T-cell (primary cell): ENCODE data around the gene CSNK1D. TPM values are rescaled to one million over a fixed set of nuclear protein-coding genes. Genes with fewer than 3 reads are reported as not detected.
A peak's percentile ranks its signal among the peaks of the same experiment; 100 is the strongest.

Experiments
- ATAC-seq, 4 experiments: fragments of 200-7000 bp in 3 of 4; fragments of 150-1000 bp in 1 of 4; cut with Tn5 transposase; replicated peaks in 1 of 4; 1 replicate in 3 of 4; 2 replicates in 1 of 4; pipeline ENCODE4 v1.10.0; 2021; ENCODE audit warnings: moderate library complexity in 3 of 4, mild to moderate bottlenecking in 2 of 4, moderate number of reproducible peaks in 1 of 4
- CTCF ChIA-PET, 2 donors: fragments of 300-600 bp; sonication (Branson Sonifier 250); formaldehyde crosslinking; loops; one replicate each; lab custom pipeline; 2022; ENCODE audit warnings: antibody characterized with exemption in 2 of 2; lab: Charles Lee
- POLR2A ChIA-PET, 2 donors: fragments of 300-600 bp; sonication (Branson Sonifier 250); formaldehyde crosslinking; loops; one replicate each; lab custom pipeline; 2022; ENCODE audit warnings: antibody characterized with exemption in 2 of 2; lab: Charles Lee
- DNase-seq, 35 experiments: peaks; one replicate each; pipeline versions ENCODE4 v3.0.0 to v3.0.0-alpha.2; 2013 to 2023
- H3K27ac ChIP-seq: one replicate; pipeline ENCODE4 v1.5.1; 2013; ENCODE audit warnings: low read length
- H3K27me3 ChIP-seq, 2 experiments: replicated peaks in 1 of 2; 1 replicate in 1 of 2; 2 replicates in 1 of 2; pipeline versions ENCODE4 v1.6.1 to v1.7.0; 2013; ENCODE audit warnings: low read length in 1 of 2, mixed read lengths in 1 of 2; ENCODE audit not compliant: control insufficient read depth in 2 of 2, insufficient read depth in 2 of 2; ENCODE audit errors: extremely low read depth in 1 of 2
- H3K36me3 ChIP-seq, 2 donors: 1 replicate in 1 of 2; 2 replicates in 1 of 2; pipeline versions ENCODE4 v1.6.1 to v1.7.0; 2013; ENCODE audit warnings: low read length in 1 of 2; ENCODE audit not compliant: control insufficient read depth in 2 of 2, insufficient read depth in 1 of 2; ENCODE audit errors: extremely low read depth in 1 of 2
- H3K4me1 ChIP-seq, 2 experiments: 1 replicate in 1 of 2; 2 replicates in 1 of 2; pipeline versions ENCODE4 v1.6.1 to v1.7.0; 2013; ENCODE audit warnings: low read length in 2 of 2, mixed read lengths in 1 of 2; ENCODE audit not compliant: insufficient read depth in 2 of 2, control insufficient read depth in 1 of 2; ENCODE audit errors: extremely low read depth in 1 of 2
- H3K4me3 ChIP-seq, 2 donors: 1 replicate in 1 of 2; 2 replicates in 1 of 2; pipeline versions ENCODE4 v1.5.1 to v1.7.0; 2013; ENCODE audit warnings: mild to moderate bottlenecking in 2 of 2, low read length in 1 of 2, moderate library complexity in 1 of 2; ENCODE audit not compliant: control insufficient read depth in 1 of 2; ENCODE audit errors: extremely low read depth in 1 of 2
- H3K9me3 ChIP-seq: 2 replicates; pipeline ENCODE4 v1.7.0; 2013
- H3K27ac Mint-ChIP-seq, 2 donors: one replicate each; pipeline ENCODE4 v1.8.0; 2020 to 2021; ENCODE audit warnings: mild to moderate bottlenecking in 2 of 2, mixed read lengths in 2 of 2
- H3K27me3 Mint-ChIP-seq, 2 donors: one replicate each; pipeline ENCODE4 v1.8.0; 2021 to 2022; ENCODE audit warnings: mixed read lengths in 2 of 2
- H3K36me3 Mint-ChIP-seq: one replicate; pipeline ENCODE4 v1.8.0; 2021; ENCODE audit warnings: mixed read lengths
- H3K4me1 Mint-ChIP-seq, 3 donors: one replicate each; pipeline ENCODE4 v1.8.0; 2020 to 2022; ENCODE audit warnings: mixed read lengths in 3 of 3, mild to moderate bottlenecking in 1 of 3
- H3K4me3 Mint-ChIP-seq, 3 donors: one replicate each; pipeline ENCODE4 v1.8.0; 2020 to 2022; ENCODE audit warnings: mild to moderate bottlenecking in 3 of 3, mixed read lengths in 3 of 3, moderate library complexity in 3 of 3
- H3K9me3 Mint-ChIP-seq, 3 donors: one replicate each; pipeline ENCODE4 v1.8.0; 2020 to 2022; ENCODE audit warnings: mixed read lengths in 3 of 3
- WGBS: methylation state at CpG from one replicate; pipeline ENCODE4 v1.1.5; 2013; ENCODE audit warnings: missing lambda C conversion rate; ENCODE audit not compliant: insufficient coverage; 5-methylcytosine and 5-hydroxymethylcytosine counted together
- total RNA-seq, 35 experiments: library from RNA in 6 of 35; stranded (reverse) in 6 of 35; fragments of 120-200 nt in 1 of 35; gene quantifications; one replicate each; pipeline versions ENCODE4 v1.2.1 to v1.2.4 and lab custom pipeline; 2013 to 2026

Gene CSNK1D
- total RNA-seq, 5 donors from 2014 or later (not counting 1 experiment from before 2014, with no cell fraction given): 177 to 273 (median 194) TPM

DNA sequence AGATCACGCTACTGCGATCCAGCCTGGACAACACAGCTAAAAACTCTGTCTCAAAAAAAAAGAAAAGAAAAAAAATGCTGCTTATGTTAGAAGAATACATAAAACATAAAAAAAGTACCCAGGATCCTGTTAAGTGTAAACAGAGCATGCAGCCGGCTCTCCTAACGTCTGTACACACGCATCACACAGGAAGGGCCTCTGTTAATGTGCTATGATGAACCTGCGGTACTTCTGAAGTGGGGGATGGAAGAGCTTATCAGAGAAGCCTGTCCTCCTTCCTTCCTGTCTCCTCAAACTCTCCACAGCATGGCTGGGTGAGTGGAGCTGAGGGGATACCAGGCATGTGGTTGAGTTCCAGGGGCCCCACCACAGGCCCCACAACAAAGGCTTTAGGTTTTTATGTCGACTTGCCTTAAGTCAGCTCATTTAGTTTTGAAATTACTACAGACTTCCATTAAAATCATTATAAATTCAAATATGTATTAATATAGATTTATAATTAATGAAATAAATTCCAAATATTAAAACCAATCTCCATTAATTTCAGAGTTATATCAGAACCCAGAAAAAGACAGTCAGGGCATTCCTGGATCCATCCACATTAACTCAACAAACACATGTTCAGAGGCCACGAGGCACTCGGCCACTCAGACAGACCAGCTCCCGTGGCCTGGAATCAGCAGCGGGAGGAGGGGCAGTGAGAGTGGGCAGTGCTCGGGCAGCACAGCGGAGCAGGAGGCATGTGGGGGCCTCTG is 72.6 kb downstream of the CSNK1D start:
- peak overlapping the region; percentile 56 for H3K27ac ChIP-seq
- peak overlapping the region; percentile 65 to 86 for H3K27ac Mint-ChIP-seq
- peak overlapping the region; percentile 39 to 77 (median 58) for H3K4me3 Mint-ChIP-seq
- peaks cover 18% of the 10 kb centered on the region for H3K36me3 Mint-ChIP-seq
- 63% methylated on average over 3 of the region's 13 CpGs for WGBS
- H3K9me3 ChIP-seq: no peaks in the 10 kb centered on the region
- DNase-seq (peak; percentile 36 to 91 (median 74)), ATAC-seq (peak; percentile 93 to 94 (median 94))
- H3K4me1 ChIP-seq: peaks cover 12 to 48% of the 10 kb centered on the region in 2 experiments
- peaks cover 0 to 11% of the 10 kb centered on the region in 2 donors for H3K36me3 ChIP-seq
- H3K4me1 Mint-ChIP-seq: peaks cover 53 to 59% (median 56%) of the 10 kb centered on the region in 3 donors
- POLR2A ChIA-PET: interaction anchor here in 1 of 2 donors (0.5 to 1.1 kb wide), 5 partner anchors 68 to 589 kb away, joined by 3 to 4 read pairs (median 3); no protein-coding TSS in a partner anchor
- no peaks in the 10 kb centered on the region for H3K27me3 ChIP-seq
- H3K9me3 Mint-ChIP-seq: no peaks in the 10 kb centered on the region
- H3K4me3 ChIP-seq: peak overlapping the region in 1 of 2 donors; percentile 29
- CTCF ChIA-PET: interaction anchor here in 1 of 2 donors (0.5 to 1.6 kb wide), 5 partner anchors 9 to 98 kb away, joined by 3 to 6 read pairs (median 4); no protein-coding TSS in a partner anchor
- H3K27me3 Mint-ChIP-seq: no peaks in the 10 kb centered on the region

DNA sequence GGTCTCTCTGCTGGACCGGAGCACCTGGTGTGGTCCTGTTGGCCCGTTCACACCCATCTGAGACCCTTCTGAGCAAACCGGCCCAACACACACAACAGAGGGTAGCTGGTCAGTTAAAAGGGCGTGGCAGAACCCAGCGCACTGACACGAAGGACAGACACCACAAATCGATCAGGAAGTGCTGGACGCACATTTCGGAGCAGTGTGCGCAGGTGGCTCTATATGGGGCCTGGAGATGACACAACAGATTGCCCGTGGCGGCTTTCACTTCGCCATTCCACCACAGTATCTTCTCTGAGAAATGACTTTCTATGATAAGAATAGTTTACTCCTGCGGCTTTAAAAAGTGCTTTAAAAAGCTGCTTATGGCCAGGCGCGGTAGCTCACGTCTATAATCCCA is 73.4 kb downstream of the CSNK1D start:
- peak overlapping the region; percentile 65 to 86 for H3K27ac Mint-ChIP-seq
- Histone ChIP-seq H3K27me3 (no peaks in the 10 kb centered on the region), H3K9me3 (no peaks in the 10 kb centered on the region), H3K27ac (peak overlapping the region; percentile 56), H3K4me3 (no peak overlapping the region), H3K36me3 (peaks cover 2 to 13% of the 10 kb centered on the region in 2 donors), H3K4me1 (peaks cover 12 to 40% of the 10 kb centered on the region in 2 experiments)
- WGBS: 79% methylated on average over 14 of the region's 17 CpGs
- peaks cover 26% of the 10 kb centered on the region for H3K36me3 Mint-ChIP-seq
- ChIA-PET POLR2A (interaction anchor here in 1 of 2 donors (0.5 kb wide), 1 partner anchor 72 kb away, joined by 3 read pairs; no protein-coding TSS in a partner anchor), CTCF (interaction anchor here in 1 of 2 donors (1.0 to 1.3 kb wide), 2 partner anchors 64 to 98 kb away, joined by 3 to 4 read pairs; no protein-coding TSS in a partner anchor)
- H3K27me3 Mint-ChIP-seq: no peaks in the 10 kb centered on the region
- H3K9me3 Mint-ChIP-seq: no peaks in the 10 kb centered on the region
- ATAC-seq: no peak
- H3K4me1 Mint-ChIP-seq: peaks cover 46 to 51% (median 50%) of the 10 kb centered on the region in 3 donors
- DNase-seq: no peak
- H3K4me3 Mint-ChIP-seq: peak overlapping the region; percentile 39 to 77 (median 58)

DNA sequence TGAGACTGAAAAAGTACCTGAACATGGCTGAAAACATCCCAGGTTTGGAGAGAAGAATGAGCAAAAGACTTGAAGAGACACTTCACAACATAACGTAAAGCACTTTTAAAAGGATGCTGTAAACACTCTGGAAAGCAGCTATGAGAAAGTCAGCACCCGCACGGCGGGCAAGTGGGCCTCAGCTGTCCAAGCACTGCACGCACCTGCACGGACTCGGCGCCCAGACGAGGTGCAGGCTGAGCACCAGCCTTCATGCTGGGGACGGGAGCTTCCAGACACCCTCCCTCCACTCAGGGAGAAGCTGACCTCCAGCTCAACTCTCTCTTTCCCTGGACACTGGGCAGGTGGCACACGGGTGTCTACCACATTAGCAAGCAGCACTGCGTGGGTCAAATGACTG is 74.0 kb downstream of the CSNK1D start:
- WGBS: 95% methylated on average over 12 of the region's 12 CpGs
- H3K36me3 ChIP-seq: peaks cover 5 to 20% of the 10 kb centered on the region in 2 donors
- Mint-ChIP-seq H3K9me3 (no peaks in the 10 kb centered on the region), H3K27ac (peak overlapping the region; percentile 65 to 86), H3K4me1 (peaks cover 40 to 50% (median 46%) of the 10 kb centered on the region in 3 donors), H3K27me3 (no peaks in the 10 kb centered on the region), H3K4me3 (peak overlapping the region in 1 of 3 donors; percentile 77), H3K36me3 (peaks cover 30% of the 10 kb centered on the region)
- no peak overlapping the region for H3K27ac ChIP-seq
- H3K27me3 ChIP-seq: no peaks in the 10 kb centered on the region
- CTCF ChIA-PET: interaction anchor here in 1 of 2 donors (0.8 kb wide), 1 partner anchor 161 kb away, joined by 3 read pairs; no protein-coding TSS in a partner anchor
- POLR2A ChIA-PET: interaction anchor here (0.6 kb wide), 2 partner anchors 145 to 255 kb away, joined by 3 to 5 read pairs; no protein-coding TSS in a partner anchor
- H3K4me3 ChIP-seq: no peak overlapping the region
- no peaks in the 10 kb centered on the region for H3K9me3 ChIP-seq
- DNase-seq: no peak
- no peak for ATAC-seq
- peaks cover 12 to 40% of the 10 kb centered on the region in 2 experiments for H3K4me1 ChIP-seq

DNA sequence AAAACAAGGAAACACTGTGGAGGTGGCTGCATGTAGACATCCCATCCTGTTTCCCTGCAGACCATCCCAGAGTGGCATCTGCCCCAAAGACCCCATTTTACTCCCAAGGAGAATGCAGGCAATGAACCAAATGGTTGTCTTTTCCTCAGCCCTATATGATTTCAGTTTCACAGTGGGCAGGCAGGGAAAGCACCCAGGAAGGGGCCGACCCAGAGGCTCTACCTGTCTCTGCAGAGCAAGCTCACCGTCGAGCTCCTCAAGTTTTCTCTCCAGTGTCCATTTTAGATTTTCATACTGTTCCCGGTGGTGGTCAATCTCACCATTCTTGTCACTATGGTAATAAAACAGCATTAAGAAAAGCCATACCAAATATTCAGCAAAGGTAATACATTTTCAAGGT is 75.4 kb downstream of the CSNK1D start:
- Mint-ChIP-seq H3K27ac (peak overlapping the region; percentile 44 to 69), H3K36me3 (peaks cover 40% of the 10 kb centered on the region), H3K27me3 (no peaks in the 10 kb centered on the region), H3K4me1 (peaks cover 35 to 47% (median 42%) of the 10 kb centered on the region in 3 donors), H3K9me3 (no peaks in the 10 kb centered on the region), H3K4me3 (peak overlapping the region in 2 of 3 donors; percentile 14 to 56)
- DNase-seq: no peak
- H3K4me3 ChIP-seq: no peak overlapping the region
- WGBS: 13% methylated on average over 1 of the region's 4 CpGs
- H3K9me3 ChIP-seq: no peaks in the 10 kb centered on the region
- ATAC-seq: no peak
- POLR2A ChIA-PET: interaction anchor here in 1 of 2 donors (0.6 kb wide), 1 partner anchor 11 kb away, joined by 3 read pairs; no protein-coding TSS in a partner anchor
- CTCF ChIA-PET: no interaction called here
- no peaks in the 10 kb centered on the region for H3K27me3 ChIP-seq
- H3K27ac ChIP-seq: no peak overlapping the region
- H3K36me3 ChIP-seq: peaks cover 5 to 28% of the 10 kb centered on the region in 2 donors
- peaks cover 12 to 40% of the 10 kb centered on the region in 2 experiments for H3K4me1 ChIP-seq

DNA sequence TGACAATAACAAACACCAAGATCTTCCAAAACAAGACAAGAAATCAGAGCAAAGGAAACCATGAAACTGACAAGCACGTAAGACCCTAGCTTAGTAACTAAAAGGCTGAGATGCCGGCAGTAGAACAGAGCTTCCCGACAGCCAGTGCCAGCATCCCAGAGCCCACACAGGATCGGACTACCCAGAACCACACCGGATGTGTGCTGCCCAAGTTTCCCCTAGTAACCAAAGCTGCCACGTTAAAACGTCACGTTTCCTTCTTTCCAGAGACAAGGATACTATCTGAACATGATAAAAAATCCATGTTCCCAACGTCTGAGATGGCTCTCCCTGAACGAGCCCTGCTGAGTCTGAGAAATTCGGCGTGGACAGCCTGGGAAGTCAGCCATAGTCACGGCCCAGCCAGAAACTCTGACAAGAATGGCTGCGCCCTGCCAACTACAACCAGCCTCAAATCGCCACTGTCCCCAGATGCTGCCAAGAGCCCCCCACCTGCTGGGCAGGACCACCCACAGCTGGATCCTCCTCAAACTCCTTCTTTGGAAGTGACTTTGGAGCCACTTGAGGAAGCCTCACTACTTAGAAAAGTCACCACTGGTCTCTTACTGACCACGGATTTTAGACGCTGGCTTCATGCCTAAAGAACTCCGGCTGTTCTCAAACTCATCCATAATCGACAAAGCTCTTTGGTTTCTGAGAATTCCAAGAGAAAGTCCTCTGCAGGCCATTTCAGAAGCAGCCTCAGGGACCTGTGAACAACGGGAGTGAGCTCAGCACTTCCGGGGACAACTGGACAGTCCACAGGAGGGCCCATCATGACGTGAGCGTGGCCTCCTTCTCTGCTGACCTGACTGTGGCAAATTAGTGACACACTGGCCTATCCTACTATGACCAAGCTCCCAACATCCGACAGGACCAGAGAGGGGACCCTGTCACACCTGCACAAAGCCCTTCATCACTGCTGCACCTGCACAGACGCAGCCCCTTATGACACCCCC is 77.5 kb downstream of the CSNK1D start:
- DNase-seq (no peak), ATAC-seq (no peak)
- Histone ChIP-seq H3K27me3 (no peaks in the 10 kb centered on the region), H3K4me3 (no peak overlapping the region), H3K4me1 (peaks cover 7 to 32% of the 10 kb centered on the region in 2 experiments), H3K36me3 (peaks cover 5 to 40% of the 10 kb centered on the region in 2 donors), H3K9me3 (no peaks in the 10 kb centered on the region), H3K27ac (no peak overlapping the region)
- Mint-ChIP-seq H3K27ac (no peak overlapping the region), H3K4me3 (no peak overlapping the region), H3K4me1 (peaks cover 24 to 34% (median 29%) of the 10 kb centered on the region in 3 donors), H3K27me3 (no peaks in the 10 kb centered on the region), H3K36me3 (peaks cover 53% of the 10 kb centered on the region), H3K9me3 (no peaks in the 10 kb centered on the region)
- CTCF ChIA-PET: interaction anchor here in 1 of 2 donors (0.6 kb wide), 1 partner anchor 59 kb away, joined by 3 read pairs; no protein-coding TSS in a partner anchor
- WGBS: 93% methylated on average over 24 of the region's 25 CpGs
- POLR2A ChIA-PET: interaction anchor here in 1 of 2 donors (0.5 to 0.8 kb wide), 2 partner anchors 314 to 386 kb away, joined by 3 to 6 read pairs; no protein-coding TSS in a partner anchor
